Measurements from ENCODE around the gene SV2C. TPM values are rescaled to one million over a fixed set of nuclear protein-coding genes. Genes with fewer than 3 reads are reported as not detected.

The SV2C gene
- total RNA-seq, 1 donor, result not detected

DNA sequence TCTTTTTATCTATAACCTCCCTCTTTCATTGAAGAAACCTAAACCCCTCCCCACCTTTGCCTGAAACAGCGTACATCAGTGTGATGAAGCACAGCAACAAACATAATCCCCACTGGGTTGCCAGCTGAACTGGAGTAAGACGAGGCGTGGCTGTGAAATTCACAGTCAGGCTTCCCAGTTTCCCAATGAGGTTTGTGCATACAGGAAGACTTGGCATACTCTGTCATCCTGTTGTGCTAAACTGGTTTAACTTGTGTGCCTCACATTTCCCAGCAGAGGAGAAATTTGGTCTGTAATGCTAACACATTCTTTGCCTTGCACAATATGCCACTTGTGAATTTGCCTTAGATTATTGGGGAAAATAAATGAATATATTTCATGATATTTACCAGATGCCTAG is 121.5 kb downstream of the SV2C start:
- TF ChIP-seq, protein P1, sequence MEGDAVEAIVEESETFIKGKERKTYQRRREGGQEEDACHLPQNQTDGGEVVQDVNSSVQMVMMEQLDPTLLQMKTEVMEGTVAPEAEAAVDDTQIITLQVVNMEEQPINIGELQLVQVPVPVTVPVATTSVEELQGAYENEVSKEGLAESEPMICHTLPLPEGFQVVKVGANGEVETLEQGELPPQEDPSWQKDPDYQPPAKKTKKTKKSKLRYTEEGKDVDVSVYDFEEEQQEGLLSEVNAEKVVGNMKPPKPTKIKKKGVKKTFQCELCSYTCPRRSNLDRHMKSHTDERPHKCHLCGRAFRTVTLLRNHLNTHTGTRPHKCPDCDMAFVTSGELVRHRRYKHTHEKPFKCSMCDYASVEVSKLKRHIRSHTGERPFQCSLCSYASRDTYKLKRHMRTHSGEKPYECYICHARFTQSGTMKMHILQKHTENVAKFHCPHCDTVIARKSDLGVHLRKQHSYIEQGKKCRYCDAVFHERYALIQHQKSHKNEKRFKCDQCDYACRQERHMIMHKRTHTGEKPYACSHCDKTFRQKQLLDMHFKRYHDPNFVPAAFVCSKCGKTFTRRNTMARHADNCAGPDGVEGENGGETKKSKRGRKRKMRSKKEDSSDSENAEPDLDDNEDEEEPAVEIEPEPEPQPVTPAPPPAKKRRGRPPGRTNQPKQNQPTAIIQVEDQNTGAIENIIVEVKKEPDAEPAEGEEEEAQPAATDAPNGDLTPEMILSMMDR (IDR thresholded peaks at IDR 0.05; ENCODE audit: extremely low read depth, low read depth, low read length), result no peak

DNA sequence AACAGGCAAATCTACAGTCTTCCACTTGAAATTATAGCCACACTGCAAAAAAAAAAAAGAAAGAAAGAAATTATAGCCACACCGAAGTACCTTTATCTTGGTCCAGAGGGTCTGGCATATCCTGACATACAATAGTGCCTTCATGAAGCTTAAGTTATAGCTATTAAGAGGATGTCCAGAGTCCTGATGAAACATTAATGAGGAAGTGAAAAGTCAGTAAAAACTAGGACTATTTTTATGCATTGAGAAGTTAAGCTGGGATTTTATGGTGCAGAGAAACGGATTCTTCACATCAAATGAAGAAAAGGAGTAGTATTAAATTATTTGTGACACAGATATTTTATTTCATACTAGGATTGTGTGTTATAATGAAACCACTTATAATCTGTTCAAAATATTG is 123.9 kb downstream of the SV2C start:
- no peak overlapping the region for H3K4me2 ChIP-seq (ENCODE audit: insufficient read depth, low read length)
- DNase-seq (ENCODE audit: insufficient read length, low spot score, missing footprints), result no peak
- H3K4me1 ChIP-seq (ENCODE audit: insufficient read depth, low read length), result no peaks in the 10 kb centered on the region
- H3K36me3 ChIP-seq (ENCODE audit: insufficient read depth, low read length), result no peaks in the 10 kb centered on the region
- H3K27me3 ChIP-seq (ENCODE audit: insufficient read depth, low read length), result no peaks in the 10 kb centered on the region
- no peaks in the 10 kb centered on the region for H3K79me2 ChIP-seq (ENCODE audit: insufficient read depth, low read length)
- no peaks in the 10 kb centered on the region for H4K20me1 ChIP-seq (ENCODE audit: insufficient read depth, low read length)
- H2AFZ ChIP-seq (ENCODE audit: low read length), result no peak overlapping the region
- H3K4me3 ChIP-seq (ENCODE audit: insufficient read depth, low read length), result no peak overlapping the region
- H3K27ac ChIP-seq (ENCODE audit: low read depth, low read length), result no peak overlapping the region
- TF ChIP-seq, protein P1 (IDR thresholded peaks at IDR 0.05; ENCODE audit: extremely low read depth, low read depth, low read length), result no peak
- H3K9me3 ChIP-seq (ENCODE audit: low read depth, low read length), result no peaks in the 10 kb centered on the region

More for the DNA sequence above, 121.5 kb downstream of the SV2C start:
- Histone ChIP-seq H3K9me3 (ENCODE audit: low read depth, low read length) (no peaks in the 10 kb centered on the region), H3K36me3 (ENCODE audit: insufficient read depth, low read length) (no peaks in the 10 kb centered on the region), H2AFZ (ENCODE audit: low read length) (no peak overlapping the region), H3K27me3 (ENCODE audit: insufficient read depth, low read length) (no peaks in the 10 kb centered on the region), H3K79me2 (ENCODE audit: insufficient read depth, low read length) (no peaks in the 10 kb centered on the region), H3K4me1 (ENCODE audit: insufficient read depth, low read length) (no peaks in the 10 kb centered on the region), H3K4me2 (ENCODE audit: insufficient read depth, low read length) (no peak overlapping the region), H4K20me1 (ENCODE audit: insufficient read depth, low read length) (no peaks in the 10 kb centered on the region), H3K4me3 (ENCODE audit: insufficient read depth, low read length) (no peak overlapping the region), H3K27ac (ENCODE audit: low read depth, low read length) (no peak overlapping the region)
- DNase-seq (ENCODE audit: insufficient read length, low spot score, missing footprints), result no peak

DNA sequence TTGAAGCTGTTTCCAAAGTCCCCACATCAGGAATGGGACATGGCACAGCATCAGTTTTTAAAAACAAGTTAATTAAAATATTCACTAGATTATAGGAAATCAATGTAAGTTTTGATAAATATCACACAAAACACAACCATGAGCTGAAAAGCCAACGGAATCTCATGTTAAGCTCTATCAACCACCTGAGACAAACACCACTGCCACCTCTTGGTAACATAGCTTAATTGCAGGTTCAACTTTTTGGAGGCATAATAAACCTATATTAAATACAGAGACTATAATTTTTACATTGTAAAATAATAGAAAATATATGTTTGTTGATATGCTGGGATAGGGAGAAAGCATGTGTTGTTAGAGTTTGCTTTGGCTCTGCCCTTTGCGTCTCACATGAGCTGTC is 126.1 kb downstream of the SV2C start:
- no peaks in the 10 kb centered on the region for H3K79me2 ChIP-seq (ENCODE audit: insufficient read depth, low read length)
- no peak overlapping the region for H2AFZ ChIP-seq (ENCODE audit: low read length)
- TF ChIP-seq, protein P1 (IDR thresholded peaks at IDR 0.05; ENCODE audit: extremely low read depth, low read depth, low read length), result no peak
- no peaks in the 10 kb centered on the region for H3K4me1 ChIP-seq (ENCODE audit: insufficient read depth, low read length)
- no peak overlapping the region for H3K4me3 ChIP-seq (ENCODE audit: insufficient read depth, low read length)
- no peaks in the 10 kb centered on the region for H3K9me3 ChIP-seq (ENCODE audit: low read depth, low read length)
- H4K20me1 ChIP-seq (ENCODE audit: insufficient read depth, low read length), result no peaks in the 10 kb centered on the region
- no peaks in the 10 kb centered on the region for H3K36me3 ChIP-seq (ENCODE audit: insufficient read depth, low read length)
- no peak overlapping the region for H3K4me2 ChIP-seq (ENCODE audit: insufficient read depth, low read length)
- no peaks in the 10 kb centered on the region for H3K27me3 ChIP-seq (ENCODE audit: insufficient read depth, low read length)
- DNase-seq (ENCODE audit: insufficient read length, low spot score, missing footprints), result no peak
- no peak overlapping the region for H3K27ac ChIP-seq (ENCODE audit: low read depth, low read length)

DNA sequence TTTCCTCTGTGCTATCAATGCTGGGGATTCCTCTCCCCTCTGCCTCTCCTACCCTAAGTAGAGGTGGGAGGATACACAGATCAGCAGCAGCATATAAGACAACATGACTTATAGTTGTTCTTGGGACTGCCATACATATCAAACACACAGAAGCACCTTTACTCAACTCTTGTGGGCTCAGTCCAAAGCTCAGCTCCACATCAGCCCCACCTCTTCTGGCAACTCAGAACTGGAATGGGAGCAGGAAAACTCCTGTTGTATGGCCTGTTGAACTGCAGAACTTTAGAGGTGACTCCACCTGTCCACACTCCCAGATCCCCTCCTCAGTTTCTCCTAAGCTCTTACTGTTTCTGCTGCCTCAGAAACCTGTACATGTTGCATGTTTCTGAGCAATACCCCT is 127.8 kb downstream of the SV2C start:
- H2AFZ ChIP-seq (ENCODE audit: low read length), result no peak overlapping the region
- no peaks in the 10 kb centered on the region for H3K4me1 ChIP-seq (ENCODE audit: insufficient read depth, low read length)
- no peak overlapping the region for H3K27ac ChIP-seq (ENCODE audit: low read depth, low read length)
- no peaks in the 10 kb centered on the region for H3K36me3 ChIP-seq (ENCODE audit: insufficient read depth, low read length)
- TF ChIP-seq, protein P1 (IDR thresholded peaks at IDR 0.05; ENCODE audit: extremely low read depth, low read depth, low read length), result no peak
- DNase-seq (ENCODE audit: insufficient read length, low spot score, missing footprints), result no peak
- H3K4me2 ChIP-seq (ENCODE audit: insufficient read depth, low read length), result no peak overlapping the region
- H4K20me1 ChIP-seq (ENCODE audit: insufficient read depth, low read length), result no peaks in the 10 kb centered on the region
- H3K27me3 ChIP-seq (ENCODE audit: insufficient read depth, low read length), result no peaks in the 10 kb centered on the region
- H3K4me3 ChIP-seq (ENCODE audit: insufficient read depth, low read length), result no peak overlapping the region
- no peaks in the 10 kb centered on the region for H3K9me3 ChIP-seq (ENCODE audit: low read depth, low read length)
- no peaks in the 10 kb centered on the region for H3K79me2 ChIP-seq (ENCODE audit: insufficient read depth, low read length)
